G401.6 (cell line): Measurements from ENCODE around the gene PDCD1LG2.

ENCODE experiments used
- FAIRE-seq: peaks from 2 replicates; lab custom pipeline; 2012; peaks lifted over from hg19 to GRCh38; lab: Jason Lieb, UNC

The PDCD1LG2 gene

GRCh38 chr9:5531101-5531882, 21.0 kb downstream of the PDCD1LG2 start:
- no peak for FAIRE-seq

DNA sequence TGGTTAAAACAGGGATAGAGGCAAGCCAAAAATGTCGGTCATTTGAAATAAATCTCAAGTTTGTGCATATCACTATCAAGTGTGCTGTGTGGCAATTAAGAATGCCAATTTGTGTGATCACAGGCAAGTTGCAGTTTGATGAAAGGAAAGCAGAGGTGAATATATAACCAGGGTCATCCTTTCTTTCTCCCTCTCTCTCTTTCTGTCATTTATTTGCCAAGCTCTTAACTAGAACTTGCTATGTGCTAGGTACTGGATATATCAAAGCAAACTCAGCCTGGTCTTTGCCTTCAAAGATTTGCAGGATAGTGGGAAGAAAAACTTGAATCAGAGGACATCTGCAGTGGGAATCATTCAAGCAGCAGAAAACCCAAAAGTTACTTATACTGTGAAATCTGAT, 22.0 kb downstream of the PDCD1LG2 start:
- no peak for FAIRE-seq

- FAIRE-seq, result no peak
Observed at GRCh38 chr9:5532790-5533189, 22.5 kb downstream of the PDCD1LG2 start.

GRCh38 chr9:5536684-5537083, 26.4 kb downstream of the PDCD1LG2 start:
- no peak for FAIRE-seq

DNA sequence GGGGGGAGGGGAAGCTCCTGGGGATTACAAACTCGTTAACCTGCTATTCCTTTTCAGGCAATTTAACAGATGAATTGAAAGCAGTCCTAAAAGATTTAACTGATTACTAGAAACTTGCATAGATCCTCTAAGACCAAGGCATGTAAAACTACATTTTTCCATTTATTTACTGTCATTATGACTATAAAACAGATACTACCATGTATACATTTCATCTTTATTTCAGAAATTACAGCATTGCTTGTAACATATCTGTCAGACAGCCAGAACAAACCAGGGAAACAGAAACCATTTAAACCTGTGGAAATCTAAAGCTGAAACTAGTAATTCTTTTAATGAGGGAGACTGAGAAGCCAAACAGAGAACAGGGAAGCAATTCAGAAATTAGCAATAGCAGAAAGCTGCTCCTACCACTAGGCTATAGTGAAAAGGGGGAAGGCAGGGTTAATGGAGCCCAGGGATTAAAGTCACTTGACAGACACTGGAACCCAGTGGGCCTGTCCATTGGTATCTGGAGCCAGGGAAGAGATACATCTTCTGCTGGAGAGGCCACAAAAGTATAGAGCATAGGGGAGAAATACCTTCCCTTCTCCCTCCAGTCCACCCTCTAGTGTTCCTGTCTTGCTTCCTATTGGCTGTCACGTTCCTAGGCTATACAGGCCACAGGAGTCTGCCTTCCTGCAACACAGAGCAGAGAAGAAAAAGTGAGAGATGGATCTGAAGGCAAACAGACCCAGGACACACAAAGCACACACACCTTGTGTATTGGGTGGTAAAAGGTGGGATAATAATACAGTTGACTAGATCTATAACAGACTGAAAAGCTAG, 33.8 kb downstream of the PDCD1LG2 start:
- FAIRE-seq, result no peak

GRCh38 chr9:5549658-5550650, 39.6 kb downstream of the PDCD1LG2 start:
- FAIRE-seq, result no peak

- FAIRE-seq, result no peak
Observed at GRCh38 chr9:5551368-5552150, 41.2 kb downstream of the PDCD1LG2 start.

GRCh38 chr9:5552301-5552700, 42.0 kb downstream of the PDCD1LG2 start:
- FAIRE-seq, result no peak

- FAIRE-seq, result no peak
Observed at GRCh38 chr9:5553211-5553610, 42.9 kb downstream of the PDCD1LG2 start.

GRCh38 chr9:5554254-5554653, 43.9 kb downstream of the PDCD1LG2 start:
- no peak for FAIRE-seq

DNA sequence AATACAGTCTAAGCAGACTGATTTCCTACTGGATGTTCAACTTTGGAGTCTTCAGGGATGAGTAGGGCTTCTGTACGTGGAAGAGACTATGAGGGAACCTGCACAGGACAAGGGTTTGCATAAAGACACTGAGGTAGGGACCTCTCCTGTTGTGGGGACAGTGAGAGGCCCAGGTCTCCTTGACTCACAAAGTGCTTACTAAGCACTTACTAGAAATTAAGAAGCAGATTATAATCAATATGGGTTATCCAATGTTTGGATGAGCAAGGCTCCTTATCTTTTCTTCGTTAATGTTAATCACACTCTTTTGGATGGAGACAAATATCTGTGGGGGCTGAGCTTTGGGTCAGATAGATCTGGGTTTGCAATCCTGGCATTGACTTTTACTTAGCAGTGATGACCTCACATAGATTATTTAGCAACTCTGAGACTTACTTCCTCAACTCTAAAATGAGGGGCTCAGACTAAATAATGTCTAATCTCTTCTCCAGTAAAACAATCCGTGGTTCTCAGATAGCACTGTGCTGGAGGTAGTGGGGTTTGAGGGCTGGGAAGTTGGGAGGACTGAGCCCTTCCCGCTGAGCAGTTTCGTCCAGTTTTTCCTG, 45.9 kb downstream of the PDCD1LG2 start:
- FAIRE-seq, result no peak

GRCh38 chr9:5557606-5558587, 47.6 kb downstream of the PDCD1LG2 start:
- FAIRE-seq, result no peak

DNA sequence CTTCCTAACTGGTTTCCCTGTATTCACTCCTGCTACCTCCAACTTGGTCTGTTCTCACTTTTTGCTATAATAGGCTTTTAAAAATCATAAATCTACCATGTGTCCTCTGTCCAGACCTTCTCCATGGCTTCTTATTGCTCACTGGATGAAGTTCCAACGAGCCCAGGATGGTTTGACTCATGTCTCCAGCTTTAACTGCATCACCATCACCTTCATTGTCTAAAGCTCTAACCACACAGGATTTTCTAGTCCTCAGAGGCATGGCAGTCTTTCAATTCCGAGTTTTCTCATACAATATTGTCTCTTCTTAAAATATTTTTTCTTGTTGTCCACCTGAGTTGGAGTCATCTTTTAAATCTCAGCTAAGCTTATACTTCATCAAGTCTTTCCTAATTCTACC, 49.3 kb downstream of the PDCD1LG2 start:
- no peak for FAIRE-seq

DNA sequence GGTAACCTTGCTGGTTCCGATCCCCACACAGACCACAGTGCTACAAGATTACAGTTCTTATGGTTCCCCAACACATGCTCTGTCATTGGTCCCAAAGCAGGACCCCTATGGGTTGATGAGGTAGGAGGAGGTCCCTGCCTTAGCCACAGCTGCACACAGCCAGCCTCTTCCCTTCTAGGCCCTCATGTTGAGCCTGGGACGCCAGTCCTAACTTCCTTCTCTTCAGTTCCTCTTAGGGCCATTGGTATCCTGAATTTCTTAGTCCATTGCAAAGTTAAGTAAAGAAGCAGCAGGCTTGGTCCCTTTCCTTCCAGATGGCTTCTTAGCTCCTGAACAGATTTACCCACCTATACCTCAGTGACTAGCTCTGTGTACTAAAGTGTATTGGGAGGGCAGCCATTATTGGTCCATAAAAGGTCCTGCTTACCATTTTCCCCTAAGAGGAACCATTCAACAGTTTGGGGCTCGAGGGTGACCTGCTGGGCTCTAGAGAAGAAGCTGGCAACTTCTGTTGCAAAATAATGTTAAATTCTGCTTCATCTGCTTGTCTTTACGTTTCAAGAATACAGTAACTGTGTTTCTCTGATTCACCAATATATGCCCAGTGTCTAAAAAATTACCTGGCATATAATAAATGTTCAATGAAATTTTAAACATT, 50.2 kb downstream of the PDCD1LG2 start:
- no peak for FAIRE-seq

- no peak for FAIRE-seq
Observed at GRCh38 chr9:5561828-5562488, 51.6 kb downstream of the PDCD1LG2 start.

DNA sequence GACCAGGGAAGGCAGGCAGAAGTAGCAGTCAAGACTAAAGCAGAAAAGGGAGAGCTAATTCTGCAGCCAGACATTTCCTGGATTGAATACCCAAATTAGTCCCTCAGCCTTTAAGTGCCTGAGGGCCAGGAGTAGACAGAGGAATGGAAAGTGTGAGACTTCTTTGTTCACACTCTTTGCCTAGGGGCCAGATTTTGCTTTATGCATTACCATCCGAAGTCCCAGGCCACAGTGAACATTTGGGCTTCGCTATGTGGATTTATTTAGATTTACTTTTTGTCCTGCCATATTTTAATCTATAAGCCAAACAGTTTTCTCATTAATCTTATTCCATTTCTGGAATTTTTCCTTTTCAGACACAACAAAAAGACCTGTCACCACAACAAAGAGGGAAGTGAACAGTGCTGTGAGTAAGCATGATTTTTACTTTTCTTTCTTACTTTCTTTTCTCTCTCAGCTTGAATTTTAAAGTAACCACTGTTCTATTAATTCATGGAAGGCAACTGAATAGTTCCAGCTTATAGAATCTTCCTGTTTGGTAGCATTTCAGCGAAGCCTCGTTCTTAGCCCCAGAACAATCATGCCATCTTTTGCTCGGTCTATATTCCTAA, 52.6 kb downstream of the PDCD1LG2 start:
- FAIRE-seq, result no peak

DNA sequence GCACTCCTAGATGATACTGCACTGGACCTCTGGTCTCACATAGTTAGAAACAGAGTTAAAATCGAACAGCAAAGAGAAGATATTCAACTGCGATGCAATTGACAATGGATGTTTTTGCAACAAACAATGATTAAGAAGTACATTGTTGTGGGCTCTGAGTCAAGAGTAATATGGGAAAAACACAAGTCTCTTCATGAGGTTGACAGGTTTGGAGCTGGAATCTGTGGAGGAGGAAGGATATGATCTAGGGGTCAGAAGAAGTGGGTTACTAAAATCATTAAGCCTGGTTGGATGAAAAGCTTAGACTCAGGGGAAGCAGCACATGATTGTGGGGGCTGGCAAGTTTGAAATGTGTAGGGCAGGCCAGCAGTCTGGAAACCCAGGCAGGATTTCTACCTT, 53.1 kb downstream of the PDCD1LG2 start:
- no peak for FAIRE-seq

DNA sequence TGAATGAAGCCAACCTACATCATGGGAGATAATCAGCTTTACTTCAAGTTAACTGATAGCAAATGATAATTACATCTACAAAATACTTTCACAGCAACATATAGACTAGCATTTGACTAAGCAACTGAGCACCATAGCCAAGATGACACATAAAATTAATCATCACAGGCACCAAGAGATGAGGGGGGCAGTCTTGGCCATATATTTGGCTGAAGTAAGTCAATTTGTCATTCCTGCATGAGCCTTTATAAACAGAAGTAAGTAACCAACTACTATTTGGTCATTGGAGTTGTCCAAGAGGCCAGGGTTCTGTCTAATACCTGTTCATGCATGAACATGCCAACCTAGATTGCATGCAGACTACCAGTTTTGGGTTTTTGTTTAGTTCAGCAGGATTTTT, 53.6 kb downstream of the PDCD1LG2 start:
- FAIRE-seq, result no peak
